Gastroesophageal sphincter (tissue), 3 donors: ENCODE measurements around the gene PLEKHM3.

Experiments
- POLR2AphosphoS5 ChIP-seq: sonication (generic); formaldehyde crosslinking; IDR thresholded peaks from one replicate; pipeline ENCODE4 v1.6.1; 2017; ENCODE audit warnings: antibody characterized with exemption
- TF ChIP-seq, protein P1 (sequence below), 4 experiments: fragments of 200-600 bp in 2 of 4; fragments of 450-650 bp in 2 of 4; sonication (generic) in 1 of 4; IDR thresholded peaks; one replicate each; pipeline ENCODE4 v1.5.1; 2017 to 2019; ENCODE audit warnings: antibody characterized with exemption in 4 of 4, mild to moderate bottlenecking in 2 of 4, moderate library complexity in 2 of 4

DNA sequence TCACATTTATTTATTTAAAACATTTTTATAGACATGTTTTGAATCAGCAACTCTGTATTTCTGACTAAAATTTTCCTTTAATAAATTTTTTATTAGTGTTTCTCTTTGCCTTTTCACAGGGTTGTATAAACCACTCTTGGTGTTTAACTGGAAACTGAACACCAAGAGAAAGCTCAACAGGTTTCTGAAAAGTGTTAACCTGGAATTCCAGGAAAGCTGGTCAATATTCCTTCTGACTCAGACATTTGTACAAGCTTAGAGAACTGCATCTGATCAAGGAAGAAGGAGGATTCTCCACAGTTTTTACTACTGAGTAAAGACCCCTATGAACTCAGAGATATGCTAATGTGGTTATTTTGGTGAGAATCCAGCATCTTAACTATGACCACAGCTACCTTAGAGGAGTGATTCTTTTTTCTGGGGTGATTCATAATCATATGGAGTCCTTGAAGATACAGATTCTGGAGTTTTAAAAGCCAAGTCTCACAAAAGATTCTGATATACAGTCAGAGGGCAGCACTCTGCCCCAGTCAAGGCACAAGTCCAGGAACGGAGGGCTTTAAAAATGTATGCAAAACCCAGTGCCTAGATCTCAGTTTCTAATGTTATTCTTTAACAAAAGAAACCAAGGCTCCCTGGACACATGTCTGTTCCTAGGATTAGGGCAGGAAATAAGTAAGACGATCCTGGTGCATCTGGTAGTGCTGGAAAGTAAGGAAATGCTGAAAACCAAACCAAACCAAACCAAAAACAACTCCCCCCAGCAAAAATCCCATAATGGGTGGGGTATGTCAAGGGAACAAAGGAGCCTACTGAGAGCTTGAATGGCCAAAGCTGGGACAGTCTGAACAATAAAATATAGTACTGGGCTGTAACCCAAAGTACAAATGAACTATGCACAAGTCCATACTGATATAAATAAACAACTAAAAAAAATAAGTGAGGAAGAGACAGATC is 170.6 kb downstream of the PLEKHM3 start:
- TF ChIP-seq, protein P1, sequence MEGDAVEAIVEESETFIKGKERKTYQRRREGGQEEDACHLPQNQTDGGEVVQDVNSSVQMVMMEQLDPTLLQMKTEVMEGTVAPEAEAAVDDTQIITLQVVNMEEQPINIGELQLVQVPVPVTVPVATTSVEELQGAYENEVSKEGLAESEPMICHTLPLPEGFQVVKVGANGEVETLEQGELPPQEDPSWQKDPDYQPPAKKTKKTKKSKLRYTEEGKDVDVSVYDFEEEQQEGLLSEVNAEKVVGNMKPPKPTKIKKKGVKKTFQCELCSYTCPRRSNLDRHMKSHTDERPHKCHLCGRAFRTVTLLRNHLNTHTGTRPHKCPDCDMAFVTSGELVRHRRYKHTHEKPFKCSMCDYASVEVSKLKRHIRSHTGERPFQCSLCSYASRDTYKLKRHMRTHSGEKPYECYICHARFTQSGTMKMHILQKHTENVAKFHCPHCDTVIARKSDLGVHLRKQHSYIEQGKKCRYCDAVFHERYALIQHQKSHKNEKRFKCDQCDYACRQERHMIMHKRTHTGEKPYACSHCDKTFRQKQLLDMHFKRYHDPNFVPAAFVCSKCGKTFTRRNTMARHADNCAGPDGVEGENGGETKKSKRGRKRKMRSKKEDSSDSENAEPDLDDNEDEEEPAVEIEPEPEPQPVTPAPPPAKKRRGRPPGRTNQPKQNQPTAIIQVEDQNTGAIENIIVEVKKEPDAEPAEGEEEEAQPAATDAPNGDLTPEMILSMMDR (IDR thresholded peaks at IDR 0.05), result no peak
- TF ChIP-seq POLR2AphosphoS5, result no peak
